GM21723 (cell line): ENCODE measurements around the gene VIL1.

Experiments used
- ATAC-seq: cut with Tn5 transposase; IDR thresholded peaks from one replicate; pipeline ENCODE4 v1.9.1; 2021; ENCODE audit warnings: mild to moderate bottlenecking, moderate library complexity; ENCODE audit not compliant: unreplicated experiment

The VIL1 gene

GRCh38 chr2:218482651-218483050, 63.7 kb downstream of the VIL1 start:
- no peak for ATAC-seq

GRCh38 chr2:218485986-218486667, 67.2 kb downstream of the VIL1 start:
- ATAC-seq: no peak

- ATAC-seq: no peak
These were observed 81.7 kb downstream of the VIL1 start for GRCh38 chr2:218500501-218501060.

- no peak for ATAC-seq
These were observed 82.7 kb downstream of the VIL1 start for GRCh38 chr2:218501665-218502064.
